Measurements from ENCODE around the gene SEPTIN1. TPM values are rescaled to one million over a fixed set of nuclear protein-coding genes. Genes with fewer than 3 reads are reported as not detected.
A peak's percentile ranks its signal among the peaks of the same experiment; 100 is the strongest.

The SEPTIN1 gene
- total RNA-seq, 1 experiment from 2014 or later: 3.4 TPM

DNA sequence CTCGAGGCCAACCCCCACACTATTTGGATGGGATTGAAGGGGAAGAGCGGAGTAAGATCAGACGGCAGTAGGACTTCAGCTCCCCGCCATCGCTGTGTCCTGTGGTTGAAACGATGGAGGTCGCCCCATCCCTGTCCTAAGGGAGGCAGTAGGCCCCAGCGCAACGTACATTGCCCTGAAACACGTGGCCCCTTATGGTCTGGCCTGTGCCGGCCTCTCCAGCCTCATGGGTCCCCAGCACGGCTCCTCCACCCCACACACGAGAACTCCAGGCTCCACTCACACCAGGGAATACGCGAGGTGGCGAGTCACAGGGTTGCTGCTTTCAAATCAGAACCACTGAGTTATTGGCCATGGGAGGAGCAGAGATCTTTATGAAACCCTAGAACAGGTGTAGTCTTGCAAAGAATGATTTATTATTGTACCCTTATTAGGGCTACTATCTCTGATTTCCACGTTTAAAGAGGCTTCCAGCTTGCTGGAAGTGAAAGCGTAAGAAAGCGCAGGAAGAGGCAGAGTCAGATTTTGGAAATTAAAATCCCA lies 48.1 kb upstream of the SEPTIN1 start:
- H3K4me2 ChIP-seq (ENCODE audit: low read length): peak overlapping the region; percentile 89
- POLR2A ChIA-PET: interaction anchor here (0.9 to 1.3 kb wide), 12 partner anchors 12 to 204 kb away, joined by 3 to 15 read pairs (median 4); partner anchors contain the start of genes SEPHS2, ZNF48, ZNF689 and ZNF747
- H3K4me1 ChIP-seq (ENCODE audit: control insufficient read depth in 1 of 2, insufficient read depth in 2 of 2, low read length in 2 of 2): peaks cover 8 to 29% of the 10 kb centered on the region in 2 experiments
- H3K27me3 ChIP-seq (ENCODE audit: insufficient read depth, low read length): no peaks in the 10 kb centered on the region
- peaks cover 6 to 21% of the 10 kb centered on the region in 2 experiments; a peak in 3 of 4 replicates for H3K36me3 ChIP-seq (ENCODE audit: control insufficient read depth in 1 of 2, insufficient read depth in 2 of 2, low read length in 2 of 2)
- RAD21 ChIA-PET (ENCODE audit: low non-redundant PET in 1 of 2, low total read pairs in 2 of 2, uncharacterized antibody in 2 of 2, unreplicated experiment in 2 of 2): interaction anchor here (0.8 to 1.6 kb wide), 9 partner anchors 13 to 220 kb away, joined by 3 to 18 read pairs (median 5); partner anchors contain the start of genes PRR14 (in 1 of the 2), ZNF688 (in 1 of the 2), ZNF747 (in 1 of the 2) and ZNF764 (in 1 of the 2)
- peak overlapping the region; percentile 96 for H3K9ac ChIP-seq (ENCODE audit: low read length)
- H3K79me2 ChIP-seq (ENCODE audit: insufficient read depth, low read length): peaks cover 41% of the 10 kb centered on the region
- CTCF ChIA-PET: interaction anchor here (0.5 to 2.4 kb wide), 27 partner anchors 9 to 338 kb away, joined by 3 to 52 read pairs (median 7); partner anchors contain the start of genes FBRS, PRR14, TBX6 and ZNF48
- intact Hi-C loops (cut with micrococcal nuclease): loop anchor here (5.0 kb wide), 3 partner anchors 97 to 197 kb away; partner anchors contain the start of gene ZNF768
- peak overlapping the region in 1 of 2 experiments; percentile 17; a peak in 1 of 4 replicates for H3K4me3 ChIP-seq (replicated peaks in 1 of 2; ENCODE audit: low read depth in 1 of 2, low read length in 2 of 2)
- H2AFZ ChIP-seq (ENCODE audit: low read depth, low read length, poor library complexity, severe bottlenecking): peak overlapping the region; percentile 12
- ATAC-seq (peak; percentile 46), DNase-seq (ENCODE audit: low read depth, low spot score) (no peak)
- peak overlapping the region; percentile 63 for H3K27ac ChIP-seq (ENCODE audit: low read depth, low read length)
- TSS peak; percentile 91 for BruUV-seq (replicated peaks)
- H4K20me1 ChIP-seq (ENCODE audit: insufficient read depth): no peaks in the 10 kb centered on the region
- no peaks in the 10 kb centered on the region for H3K9me2 ChIP-seq (ENCODE audit: insufficient read depth)
- no peaks in the 10 kb centered on the region for H3K9me3 ChIP-seq (ENCODE audit: control insufficient read depth in 1 of 2, insufficient read depth in 1 of 2, low read depth in 1 of 2, low read length in 2 of 2)
- no peak for TF ChIP-seq CEBPB (IDR thresholded peaks at IDR 0.05; ENCODE audit: low read depth)
- TF ChIP-seq, protein P1, sequence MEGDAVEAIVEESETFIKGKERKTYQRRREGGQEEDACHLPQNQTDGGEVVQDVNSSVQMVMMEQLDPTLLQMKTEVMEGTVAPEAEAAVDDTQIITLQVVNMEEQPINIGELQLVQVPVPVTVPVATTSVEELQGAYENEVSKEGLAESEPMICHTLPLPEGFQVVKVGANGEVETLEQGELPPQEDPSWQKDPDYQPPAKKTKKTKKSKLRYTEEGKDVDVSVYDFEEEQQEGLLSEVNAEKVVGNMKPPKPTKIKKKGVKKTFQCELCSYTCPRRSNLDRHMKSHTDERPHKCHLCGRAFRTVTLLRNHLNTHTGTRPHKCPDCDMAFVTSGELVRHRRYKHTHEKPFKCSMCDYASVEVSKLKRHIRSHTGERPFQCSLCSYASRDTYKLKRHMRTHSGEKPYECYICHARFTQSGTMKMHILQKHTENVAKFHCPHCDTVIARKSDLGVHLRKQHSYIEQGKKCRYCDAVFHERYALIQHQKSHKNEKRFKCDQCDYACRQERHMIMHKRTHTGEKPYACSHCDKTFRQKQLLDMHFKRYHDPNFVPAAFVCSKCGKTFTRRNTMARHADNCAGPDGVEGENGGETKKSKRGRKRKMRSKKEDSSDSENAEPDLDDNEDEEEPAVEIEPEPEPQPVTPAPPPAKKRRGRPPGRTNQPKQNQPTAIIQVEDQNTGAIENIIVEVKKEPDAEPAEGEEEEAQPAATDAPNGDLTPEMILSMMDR (IDR thresholded peaks at IDR 0.05 in 2 of 3, conservative IDR thresholded peaks at IDR 0.05 in 1 of 3; ENCODE audit: borderline replicate concordance in 1 of 3, insufficient read depth in 1 of 3, low read depth in 2 of 3, low read length in 2 of 3): peak in 1 of 3 experiments; percentile 83; a peak in 3 of 6 replicates
- no peak for TF ChIP-seq EGR1 (IDR thresholded peaks at IDR 0.05; ENCODE audit: low read depth)
- TF ChIP-seq ZFX (IDR thresholded peaks at IDR 0.05): peak; percentile 67; the same call in 1 of the 2 replicates
- no peak for TF ChIP-seq ZNF274 (IDR thresholded peaks at IDR 0.05; ENCODE audit: low read depth, low read length)
- TF ChIP-seq EZH2 (IDR thresholded peaks at IDR 0.05): no peak
- TF ChIP-seq ELF1 (IDR thresholded peaks at IDR 0.05; ENCODE audit: borderline replicate concordance, low read depth): no peak
- TF ChIP-seq JUND (IDR thresholded peaks at IDR 0.05): no peak
- no peak for TF ChIP-seq TCF7L2 (IDR thresholded peaks at IDR 0.05; ENCODE audit: borderline replicate concordance, extremely low read depth, insufficient read depth, insufficient read length)
- TF ChIP-seq SRF (IDR thresholded peaks at IDR 0.05; ENCODE audit: low read depth): no peak
- TF ChIP-seq CBX3 (IDR thresholded peaks at IDR 0.05; ENCODE audit: low read depth): no peak; the same call in 1 of the 2 replicates
- no peak for TF ChIP-seq SP1 (IDR thresholded peaks at IDR 0.05; ENCODE audit: low read depth)
- TF ChIP-seq, protein P2, sequence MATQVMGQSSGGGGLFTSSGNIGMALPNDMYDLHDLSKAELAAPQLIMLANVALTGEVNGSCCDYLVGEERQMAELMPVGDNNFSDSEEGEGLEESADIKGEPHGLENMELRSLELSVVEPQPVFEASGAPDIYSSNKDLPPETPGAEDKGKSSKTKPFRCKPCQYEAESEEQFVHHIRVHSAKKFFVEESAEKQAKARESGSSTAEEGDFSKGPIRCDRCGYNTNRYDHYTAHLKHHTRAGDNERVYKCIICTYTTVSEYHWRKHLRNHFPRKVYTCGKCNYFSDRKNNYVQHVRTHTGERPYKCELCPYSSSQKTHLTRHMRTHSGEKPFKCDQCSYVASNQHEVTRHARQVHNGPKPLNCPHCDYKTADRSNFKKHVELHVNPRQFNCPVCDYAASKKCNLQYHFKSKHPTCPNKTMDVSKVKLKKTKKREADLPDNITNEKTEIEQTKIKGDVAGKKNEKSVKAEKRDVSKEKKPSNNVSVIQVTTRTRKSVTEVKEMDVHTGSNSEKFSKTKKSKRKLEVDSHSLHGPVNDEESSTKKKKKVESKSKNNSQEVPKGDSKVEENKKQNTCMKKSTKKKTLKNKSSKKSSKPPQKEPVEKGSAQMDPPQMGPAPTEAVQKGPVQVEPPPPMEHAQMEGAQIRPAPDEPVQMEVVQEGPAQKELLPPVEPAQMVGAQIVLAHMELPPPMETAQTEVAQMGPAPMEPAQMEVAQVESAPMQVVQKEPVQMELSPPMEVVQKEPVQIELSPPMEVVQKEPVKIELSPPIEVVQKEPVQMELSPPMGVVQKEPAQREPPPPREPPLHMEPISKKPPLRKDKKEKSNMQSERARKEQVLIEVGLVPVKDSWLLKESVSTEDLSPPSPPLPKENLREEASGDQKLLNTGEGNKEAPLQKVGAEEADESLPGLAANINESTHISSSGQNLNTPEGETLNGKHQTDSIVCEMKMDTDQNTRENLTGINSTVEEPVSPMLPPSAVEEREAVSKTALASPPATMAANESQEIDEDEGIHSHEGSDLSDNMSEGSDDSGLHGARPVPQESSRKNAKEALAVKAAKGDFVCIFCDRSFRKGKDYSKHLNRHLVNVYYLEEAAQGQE (IDR thresholded peaks at IDR 0.05; ENCODE audit: low read depth): no peak
- TF ChIP-seq POLR2AphosphoS5 (IDR thresholded peaks at IDR 0.05; ENCODE audit: low read depth, low read length): no peak
- TF ChIP-seq SIN3A (IDR thresholded peaks at IDR 0.05; ENCODE audit: low read depth): no peak
- TF ChIP-seq, protein P3, sequence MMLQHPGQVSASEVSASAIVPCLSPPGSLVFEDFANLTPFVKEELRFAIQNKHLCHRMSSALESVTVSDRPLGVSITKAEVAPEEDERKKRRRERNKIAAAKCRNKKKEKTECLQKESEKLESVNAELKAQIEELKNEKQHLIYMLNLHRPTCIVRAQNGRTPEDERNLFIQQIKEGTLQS (IDR thresholded peaks at IDR 0.05): no peak
- no peak for TF ChIP-seq EZH2phosphoT487 (IDR thresholded peaks at IDR 0.05; ENCODE audit: borderline replicate concordance)
- TF ChIP-seq YY1 (IDR thresholded peaks at IDR 0.05; ENCODE audit: extremely low read depth, insufficient replicate concordance, low read depth, low read length): no peak
- TF ChIP-seq, protein P4, sequence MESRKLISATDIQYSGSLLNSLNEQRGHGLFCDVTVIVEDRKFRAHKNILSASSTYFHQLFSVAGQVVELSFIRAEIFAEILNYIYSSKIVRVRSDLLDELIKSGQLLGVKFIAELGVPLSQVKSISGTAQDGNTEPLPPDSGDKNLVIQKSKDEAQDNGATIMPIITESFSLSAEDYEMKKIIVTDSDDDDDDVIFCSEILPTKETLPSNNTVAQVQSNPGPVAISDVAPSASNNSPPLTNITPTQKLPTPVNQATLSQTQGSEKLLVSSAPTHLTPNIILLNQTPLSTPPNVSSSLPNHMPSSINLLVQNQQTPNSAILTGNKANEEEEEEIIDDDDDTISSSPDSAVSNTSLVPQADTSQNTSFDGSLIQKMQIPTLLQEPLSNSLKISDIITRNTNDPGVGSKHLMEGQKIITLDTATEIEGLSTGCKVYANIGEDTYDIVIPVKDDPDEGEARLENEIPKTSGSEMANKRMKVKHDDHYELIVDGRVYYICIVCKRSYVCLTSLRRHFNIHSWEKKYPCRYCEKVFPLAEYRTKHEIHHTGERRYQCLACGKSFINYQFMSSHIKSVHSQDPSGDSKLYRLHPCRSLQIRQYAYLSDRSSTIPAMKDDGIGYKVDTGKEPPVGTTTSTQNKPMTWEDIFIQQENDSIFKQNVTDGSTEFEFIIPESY (IDR thresholded peaks at IDR 0.05; ENCODE audit: extremely low read depth, insufficient replicate concordance, low read length): no peak

Data from HCT116 (cell line).